Smooth muscle cell (in vitro differentiated cells): ENCODE results near the gene CEACAM21. TPM values are rescaled to one million over a fixed set of nuclear protein-coding genes. Genes with fewer than 3 reads are reported as not detected.
A peak's percentile ranks its signal among the peaks of the same experiment; 100 is the strongest.

Experiments
- DNase-seq: peaks from one replicate; lab custom pipeline; 2025; ENCODE audit not compliant: unreplicated experiment; lab: John Stamatoyannopoulos, UW
- H2AFZ ChIP-seq: fragments of 200-600 bp; sonication (generic); 2 replicates; pipeline ENCODE4 v1.6.0; 2016; ENCODE audit warnings: antibody characterized with exemption, low read depth, mild to moderate bottlenecking
- H3F3A ChIP-seq: fragments of 200-600 bp; sonication (generic); 2 replicates; pipeline ENCODE4 v1.6.0; 2017; ENCODE audit warnings: antibody characterized with exemption, low read depth
- H3K27ac ChIP-seq: fragments of 200-600 bp; sonication (generic); 2 replicates; pipeline ENCODE4 v1.5.1; 2016; ENCODE audit warnings: low read depth, mild to moderate bottlenecking
- H3K27me3 ChIP-seq: fragments of 200-600 bp; sonication (generic); 2 replicates; pipeline ENCODE4 v1.6.1; 2016; ENCODE audit warnings: low read depth, mild to moderate bottlenecking
- H3K36me3 ChIP-seq: fragments of 200-600 bp; sonication (generic); 2 replicates; pipeline ENCODE4 v1.5.1; 2016; ENCODE audit warnings: low read depth
- H3K4me1 ChIP-seq: fragments of 200-600 bp; sonication (generic); 2 replicates; pipeline ENCODE4 v1.5.1; 2016; ENCODE audit warnings: low read depth
- H3K4me2 ChIP-seq: fragments of 200-600 bp; sonication (generic); 2 replicates; pipeline ENCODE4 v1.6.0; 2016; ENCODE audit warnings: mild to moderate bottlenecking
- H3K4me3 ChIP-seq: fragments of 200-600 bp; sonication (generic); 2 replicates; pipeline ENCODE4 v1.5.1; 2016; ENCODE audit warnings: mild to moderate bottlenecking
- H3K79me2 ChIP-seq: fragments of 200-600 bp; sonication (generic); 2 replicates; pipeline ENCODE4 v1.6.0; 2016; ENCODE audit warnings: low read depth, mild to moderate bottlenecking
- H3K9ac ChIP-seq: fragments of 200-600 bp; sonication (generic); 2 replicates; pipeline ENCODE4 v1.6.0; 2016; ENCODE audit warnings: low read depth
- H3K9me3 ChIP-seq: fragments of 200-600 bp; sonication (generic); replicated peaks from 2 replicates; pipeline ENCODE4 v1.5.1; 2016; ENCODE audit warnings: low read depth
- H4K20me1 ChIP-seq: fragments of 200-600 bp; sonication (generic); 2 replicates; pipeline ENCODE4 v1.6.0; 2016; ENCODE audit warnings: low read depth
- WGBS: methylation state at CpG from one replicate; pipeline ENCODE4 v1.1.7; 2016; ENCODE audit warnings: low lambda C conversion rate; 5-methylcytosine and 5-hydroxymethylcytosine counted together
- polyA plus RNA-seq: library from polyadenylated mRNA; unstranded; fragments of >200 nt; fragmentation: Nextera tagmentation; extraction: Ambion mirVana; gene quantifications from 2 replicates; pipeline ENCODE4 v1.2.1, GENCODE V29; 2016
- total RNA-seq: library from RNA; depleted of rRNA; stranded (reverse); fragments of >200 nt; gene quantifications from 2 replicates; pipeline ENCODE4 v1.2.3, GENCODE V29; 2014
- TF ChIP-seq, protein P1 (sequence below): fragments of 200-600 bp; sonication (generic); IDR thresholded peaks from 2 replicates; pipeline ENCODE4 v1.5.1; 2017; ENCODE audit warnings: borderline replicate concordance, mild to moderate bottlenecking, antibody characterized with exemption; ENCODE audit not compliant: insufficient read depth, poor library complexity, severe bottlenecking

CEACAM21 gene
- total and polyA plus RNA-seq, 2 experiments from 2014 or later: not detected

DNA sequence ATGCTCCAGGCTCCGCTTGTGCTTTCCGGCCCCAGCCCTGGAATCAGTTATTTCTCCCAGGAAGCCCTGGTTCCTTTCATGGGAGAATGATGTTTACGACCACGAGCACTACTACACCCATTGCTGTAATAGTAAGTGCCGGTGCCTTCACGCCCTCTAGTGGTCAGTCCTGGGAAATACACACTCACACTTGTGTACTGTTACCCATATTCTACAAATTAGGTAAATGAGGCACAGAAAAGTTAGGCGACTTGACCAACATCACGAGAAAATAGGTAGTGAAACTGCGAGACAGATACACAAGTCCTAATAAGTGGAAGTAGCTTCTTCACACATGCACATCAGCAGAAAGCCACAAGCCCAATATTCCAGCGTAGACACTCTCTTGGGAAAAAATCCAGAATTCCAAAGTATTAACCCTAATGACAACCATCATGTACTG lies 21.7 kb downstream of the CEACAM21 start:
- no peak overlapping the region for H3K4me2 ChIP-seq
- no peaks in the 10 kb centered on the region for H4K20me1 ChIP-seq
- H3K4me1 ChIP-seq: no peaks in the 10 kb centered on the region
- no peaks in the 10 kb centered on the region for H3K79me2 ChIP-seq
- no peaks in the 10 kb centered on the region for H3K36me3 ChIP-seq
- H3K9me3 ChIP-seq: no peaks in the 10 kb centered on the region
- no peaks in the 10 kb centered on the region for H3F3A ChIP-seq
- DNase-seq: peak; percentile 1
- TF ChIP-seq, protein P1, sequence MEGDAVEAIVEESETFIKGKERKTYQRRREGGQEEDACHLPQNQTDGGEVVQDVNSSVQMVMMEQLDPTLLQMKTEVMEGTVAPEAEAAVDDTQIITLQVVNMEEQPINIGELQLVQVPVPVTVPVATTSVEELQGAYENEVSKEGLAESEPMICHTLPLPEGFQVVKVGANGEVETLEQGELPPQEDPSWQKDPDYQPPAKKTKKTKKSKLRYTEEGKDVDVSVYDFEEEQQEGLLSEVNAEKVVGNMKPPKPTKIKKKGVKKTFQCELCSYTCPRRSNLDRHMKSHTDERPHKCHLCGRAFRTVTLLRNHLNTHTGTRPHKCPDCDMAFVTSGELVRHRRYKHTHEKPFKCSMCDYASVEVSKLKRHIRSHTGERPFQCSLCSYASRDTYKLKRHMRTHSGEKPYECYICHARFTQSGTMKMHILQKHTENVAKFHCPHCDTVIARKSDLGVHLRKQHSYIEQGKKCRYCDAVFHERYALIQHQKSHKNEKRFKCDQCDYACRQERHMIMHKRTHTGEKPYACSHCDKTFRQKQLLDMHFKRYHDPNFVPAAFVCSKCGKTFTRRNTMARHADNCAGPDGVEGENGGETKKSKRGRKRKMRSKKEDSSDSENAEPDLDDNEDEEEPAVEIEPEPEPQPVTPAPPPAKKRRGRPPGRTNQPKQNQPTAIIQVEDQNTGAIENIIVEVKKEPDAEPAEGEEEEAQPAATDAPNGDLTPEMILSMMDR: peak; percentile 70
- no peak overlapping the region for H3K9ac ChIP-seq
- 29% methylated on average over 10 of the region's 10 CpGs for WGBS
- no peaks in the 10 kb centered on the region for H3K27me3 ChIP-seq
- H3K4me3 ChIP-seq: no peak overlapping the region
- H3K27ac ChIP-seq: no peak overlapping the region
- H2AFZ ChIP-seq: no peak overlapping the region

DNA sequence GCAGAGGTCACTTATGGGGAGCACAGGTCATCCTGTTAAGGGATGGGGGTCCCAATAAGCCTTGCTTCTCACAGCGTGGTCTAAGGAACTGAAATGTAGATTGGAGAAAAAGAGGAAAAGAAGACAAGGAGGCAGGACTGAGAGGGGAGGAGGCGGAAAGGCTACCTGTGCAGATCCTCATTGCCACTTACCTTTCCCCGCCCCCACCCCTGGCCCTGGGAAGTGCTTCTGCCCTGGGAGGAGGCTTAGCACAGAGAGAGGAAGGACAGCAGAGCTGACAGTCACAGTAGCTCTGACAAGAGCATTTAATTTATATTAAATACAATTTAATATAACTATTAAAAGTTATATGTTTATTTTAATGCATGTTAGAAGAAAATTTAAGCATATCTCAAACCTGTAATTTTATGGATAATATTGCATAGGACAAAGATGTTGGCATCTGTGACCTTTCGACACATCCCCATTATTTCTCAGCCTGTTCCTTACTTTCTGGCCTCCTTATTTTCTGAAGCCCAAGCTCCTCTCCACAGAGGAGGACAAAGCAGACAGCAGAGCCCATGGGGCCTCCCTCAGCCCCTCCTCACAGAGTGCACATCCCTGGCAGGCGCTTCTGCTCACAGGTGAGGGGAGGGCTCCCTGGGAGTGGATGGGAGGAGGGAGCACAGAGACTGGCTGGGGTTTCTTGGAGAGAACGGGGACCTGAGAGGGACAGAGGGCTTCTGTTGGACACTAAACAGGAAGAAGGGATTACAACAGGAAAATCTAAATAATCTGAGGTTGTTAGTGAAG lies 23.4 kb downstream of the CEACAM21 start:
- no peaks in the 10 kb centered on the region for H3F3A ChIP-seq
- H3K27ac ChIP-seq: no peak overlapping the region
- no peak for DNase-seq
- no peak overlapping the region for H3K4me3 ChIP-seq
- no peak overlapping the region for H3K9ac ChIP-seq
- no peaks in the 10 kb centered on the region for H3K27me3 ChIP-seq
- WGBS: 56% methylated on average over 6 of the region's 6 CpGs
- H3K4me1 ChIP-seq: no peaks in the 10 kb centered on the region
- TF ChIP-seq, protein P1: no peak
- no peak overlapping the region for H2AFZ ChIP-seq
- no peaks in the 10 kb centered on the region for H3K79me2 ChIP-seq
- no peak overlapping the region for H3K4me2 ChIP-seq
- no peaks in the 10 kb centered on the region for H4K20me1 ChIP-seq
- H3K9me3 ChIP-seq: no peaks in the 10 kb centered on the region
- no peaks in the 10 kb centered on the region for H3K36me3 ChIP-seq

DNA sequence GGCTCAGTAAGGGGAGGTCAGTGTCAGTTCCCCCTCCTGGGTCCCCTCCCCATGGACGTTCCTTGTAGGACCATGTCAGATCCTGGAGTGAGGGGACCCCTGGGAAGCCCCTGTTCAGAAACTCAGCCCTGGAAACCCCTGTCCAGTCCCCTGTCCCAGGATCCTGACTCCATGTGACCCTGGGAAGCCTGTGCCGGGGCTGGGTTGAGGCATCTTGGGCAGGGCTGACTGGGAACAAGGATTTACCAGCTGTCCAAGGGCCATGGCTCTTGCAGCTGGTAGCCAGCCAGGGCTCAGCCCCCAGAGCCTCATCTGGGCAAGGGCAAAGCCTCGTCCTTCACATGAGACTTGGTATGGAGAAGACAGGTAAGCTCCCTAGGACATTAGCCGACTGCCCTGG lies 25.8 kb downstream of the CEACAM21 start:
- Histone ChIP-seq H3K79me2 (no peaks in the 10 kb centered on the region), H3F3A (no peaks in the 10 kb centered on the region), H3K4me2 (no peak overlapping the region), H3K4me1 (no peaks in the 10 kb centered on the region), H4K20me1 (no peaks in the 10 kb centered on the region), H2AFZ (no peak overlapping the region), H3K4me3 (no peak overlapping the region), H3K27me3 (no peaks in the 10 kb centered on the region), H3K9me3 (no peaks in the 10 kb centered on the region), H3K27ac (no peak overlapping the region), H3K36me3 (no peaks in the 10 kb centered on the region), H3K9ac (no peak overlapping the region)
- TF ChIP-seq, protein P1: no peak
- 64% methylated on average over 4 of the region's 4 CpGs for WGBS
- DNase-seq: no peak

DNA sequence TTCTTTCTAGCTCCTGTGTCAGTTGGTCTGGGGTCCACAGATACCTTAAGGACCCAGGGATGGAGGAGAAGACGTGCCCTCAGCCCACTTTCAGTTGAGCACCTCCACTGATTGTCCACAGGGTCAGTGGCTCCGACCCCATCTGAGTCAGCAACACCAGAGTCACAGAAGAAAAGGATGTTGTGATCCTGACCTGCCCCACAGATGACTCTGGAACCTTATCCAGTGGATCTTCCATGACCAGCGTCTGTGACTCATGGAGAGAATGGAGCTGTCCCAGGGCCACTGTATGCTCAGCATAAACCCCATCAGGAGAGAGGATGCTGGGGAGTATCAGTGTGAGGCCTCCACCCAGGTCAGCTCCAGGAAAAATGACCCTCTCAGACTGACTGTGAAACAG lies 28.9 kb downstream of the CEACAM21 start:
- H3K27ac ChIP-seq: no peak overlapping the region
- H3K4me3 ChIP-seq: no peak overlapping the region
- DNase-seq: no peak
- H3K79me2 ChIP-seq: no peaks in the 10 kb centered on the region
- H3K27me3 ChIP-seq: no peaks in the 10 kb centered on the region
- H3F3A ChIP-seq: no peaks in the 10 kb centered on the region
- no peaks in the 10 kb centered on the region for H3K36me3 ChIP-seq
- H2AFZ ChIP-seq: no peak overlapping the region
- H3K9ac ChIP-seq: no peak overlapping the region
- H3K9me3 ChIP-seq: no peaks in the 10 kb centered on the region
- 23% methylated on average over 3 of the region's 3 CpGs for WGBS
- no peaks in the 10 kb centered on the region for H3K4me1 ChIP-seq
- no peak overlapping the region for H3K4me2 ChIP-seq
- TF ChIP-seq, protein P1: no peak
- no peaks in the 10 kb centered on the region for H4K20me1 ChIP-seq
